ENCODE data around the gene HOXC10.

Gene HOXC10

DNA sequence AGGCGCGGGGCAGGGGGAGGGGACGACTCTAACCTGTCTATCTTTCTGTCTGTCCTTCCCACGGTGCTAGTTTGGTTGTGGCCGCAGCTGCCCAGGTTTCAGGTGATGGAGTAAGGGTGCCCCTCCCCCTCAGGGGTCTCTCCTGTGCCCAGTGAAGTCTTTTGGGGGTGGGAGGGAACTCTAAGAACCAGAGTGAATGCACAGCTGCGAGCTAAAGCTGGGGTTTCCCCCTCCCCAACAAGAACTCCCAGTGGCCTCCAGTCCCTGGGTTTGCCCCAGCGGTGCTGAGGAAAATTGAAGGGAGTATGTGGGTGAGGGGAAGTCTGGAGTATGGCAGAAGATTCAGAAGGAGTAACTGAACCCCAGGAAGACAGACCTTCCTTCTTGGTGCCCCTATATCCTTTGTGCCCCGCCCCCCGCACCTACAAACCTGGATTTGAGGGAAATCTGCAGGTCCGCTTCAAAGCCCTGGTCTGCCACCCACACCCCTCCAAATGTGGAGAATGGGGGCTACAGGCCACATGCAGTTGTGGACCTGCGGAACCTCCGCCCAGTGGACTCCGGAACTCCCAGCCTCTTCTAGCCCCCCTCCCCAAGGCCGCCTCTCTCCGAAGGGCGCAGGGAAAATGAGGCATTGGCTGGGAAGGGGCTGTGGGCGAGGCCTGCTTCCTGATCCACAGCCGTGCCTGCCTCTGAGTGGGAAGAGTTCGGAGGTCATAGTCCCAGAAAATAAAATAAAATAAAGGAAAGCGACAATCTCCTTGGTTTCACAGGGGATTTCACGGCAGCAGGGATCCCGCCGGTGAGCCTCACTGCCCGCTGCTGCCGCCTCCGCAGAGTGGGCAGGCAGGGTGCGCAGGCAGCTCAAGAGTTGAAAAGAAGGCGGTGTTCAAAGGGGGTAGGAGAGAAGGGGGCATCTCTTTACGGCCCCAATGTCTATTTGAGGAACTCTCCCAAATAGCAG, 11.6 kb downstream of the HOXC10 start:
- peak overlapping the region; percentile 27 for H3K4me3 ChIP-seq (IDR thresholded peaks at IDR 0.05; ENCODE audit: insufficient read depth, low read depth, low read length)
- no peaks in the 10 kb centered on the region for H3K79me2 ChIP-seq (ENCODE audit: insufficient read depth, low read depth)
- H3K9ac ChIP-seq, result peak overlapping the region; percentile 44
- no peaks in the 10 kb centered on the region for H3K36me3 ChIP-seq (ENCODE audit: insufficient read depth)
- H3K27ac ChIP-seq, result no peak overlapping the region
- peaks cover 31% of the 10 kb centered on the region for H3K4me1 ChIP-seq (ENCODE audit: low read depth, poor library complexity, severe bottlenecking)
- H3K27me3 ChIP-seq (ENCODE audit: insufficient read depth, low read depth), result peaks cover 100% of the 10 kb centered on the region
- H2AFZ ChIP-seq (ENCODE audit: low read depth), result peak overlapping the region; percentile 97
- no peak for TF ChIP-seq CTCF (conservative IDR thresholded peaks at IDR 0.05; ENCODE audit: low read depth, low read length)
- H4K20me1 ChIP-seq (ENCODE audit: insufficient read depth), result no peaks in the 10 kb centered on the region
- peak overlapping the region; percentile 98 for H3K4me2 ChIP-seq

DNA sequence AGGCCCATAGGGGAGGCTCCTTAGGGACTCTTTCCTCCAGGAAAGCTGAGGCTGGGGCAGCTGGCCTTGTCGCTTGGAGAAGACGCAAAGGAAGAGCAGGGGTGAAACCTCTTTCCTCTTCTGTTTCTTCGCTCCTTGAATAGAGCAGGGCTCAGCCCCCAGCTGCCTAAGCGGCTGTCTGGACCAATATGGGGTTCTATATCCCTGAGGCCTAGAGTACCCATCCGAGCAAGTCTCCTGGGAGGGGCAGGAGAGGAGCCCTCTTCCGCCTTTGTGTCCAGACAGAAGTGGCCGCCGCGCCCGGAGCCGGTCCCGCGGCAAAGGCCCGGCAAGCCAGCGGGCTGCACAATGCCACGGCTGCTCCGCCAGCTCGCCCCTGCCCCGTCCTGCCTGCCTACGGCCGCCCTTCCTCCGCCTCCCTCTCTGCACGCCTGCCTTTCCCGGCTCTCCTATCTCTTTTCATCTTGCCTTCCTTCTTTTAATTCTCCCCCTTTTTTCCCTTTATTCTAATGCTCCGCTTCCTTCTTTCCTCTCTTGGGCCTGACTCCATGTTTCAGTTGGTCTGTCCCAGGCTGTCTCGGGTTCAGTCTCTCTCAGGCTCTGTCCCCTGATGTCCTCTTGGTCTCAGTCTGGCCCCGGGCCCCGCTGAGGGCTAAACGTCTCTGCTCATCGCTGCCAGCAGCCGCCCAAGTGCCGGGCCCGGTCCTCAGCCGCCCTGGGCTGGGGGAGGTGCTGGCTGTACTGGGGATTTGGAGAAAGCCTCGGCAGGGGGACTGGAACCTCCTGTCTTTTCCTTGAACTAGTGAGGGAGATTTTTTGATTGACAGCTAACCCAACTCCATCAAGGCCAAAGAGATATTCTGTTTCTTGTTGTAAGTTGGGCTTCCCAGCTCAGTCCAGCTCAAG, 12.5 kb downstream of the HOXC10 start:
- H3K36me3 ChIP-seq (ENCODE audit: insufficient read depth), result no peaks in the 10 kb centered on the region
- peaks cover 23% of the 10 kb centered on the region for H3K4me1 ChIP-seq (ENCODE audit: low read depth, poor library complexity, severe bottlenecking)
- TF ChIP-seq CTCF (conservative IDR thresholded peaks at IDR 0.05; ENCODE audit: low read depth, low read length), result no peak
- no peak overlapping the region for H3K9ac ChIP-seq
- no peak overlapping the region for H2AFZ ChIP-seq (ENCODE audit: low read depth)
- H3K79me2 ChIP-seq (ENCODE audit: insufficient read depth, low read depth), result no peaks in the 10 kb centered on the region
- no peaks in the 10 kb centered on the region for H4K20me1 ChIP-seq (ENCODE audit: insufficient read depth)
- peaks cover 100% of the 10 kb centered on the region for H3K27me3 ChIP-seq (ENCODE audit: insufficient read depth, low read depth)
- no peak overlapping the region for H3K4me2 ChIP-seq
- H3K27ac ChIP-seq, result no peak overlapping the region
- H3K4me3 ChIP-seq (IDR thresholded peaks at IDR 0.05; ENCODE audit: insufficient read depth, low read depth, low read length), result no peak overlapping the region

DNA sequence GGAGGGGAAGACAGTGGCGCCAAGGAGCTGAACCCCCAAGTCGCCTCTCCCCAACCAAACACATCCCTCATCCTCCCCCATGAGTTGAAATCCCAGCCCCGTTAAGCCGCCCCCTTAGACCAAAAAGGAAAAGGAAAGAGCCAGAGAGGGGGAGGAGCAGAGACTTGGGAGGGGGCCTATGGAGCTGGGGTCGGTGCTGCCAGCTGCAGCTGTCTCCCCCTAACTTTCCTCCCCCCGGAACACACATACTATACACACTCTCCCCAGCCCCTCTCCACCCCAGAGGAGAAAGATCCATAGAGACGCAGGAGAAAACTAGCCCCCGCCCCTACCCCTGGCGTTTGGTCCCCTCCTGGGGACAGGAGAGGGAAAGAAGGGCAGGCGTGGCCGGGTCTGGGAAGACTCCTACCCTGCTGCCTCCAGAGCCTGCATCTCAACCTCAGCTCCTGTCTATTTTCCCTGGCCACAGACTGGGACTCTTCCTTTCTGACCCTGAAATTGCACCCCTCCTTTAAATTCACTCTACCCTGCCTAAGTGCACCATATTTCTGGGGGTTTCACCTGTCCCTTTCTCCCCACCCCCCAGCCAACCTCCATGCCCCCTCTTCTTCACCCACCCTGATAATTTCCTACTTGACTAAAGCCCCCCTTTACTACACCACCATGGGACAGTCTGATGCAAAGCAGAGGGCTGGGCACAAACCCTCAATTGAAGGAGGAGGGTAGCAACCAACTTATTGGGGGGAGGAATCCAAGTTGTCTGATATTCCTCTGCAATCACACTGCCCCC, 13.4 kb downstream of the HOXC10 start:
- Histone ChIP-seq H3K4me1 (ENCODE audit: low read depth, poor library complexity, severe bottlenecking) (peaks cover 18% of the 10 kb centered on the region), H3K4me3 (IDR thresholded peaks at IDR 0.05; ENCODE audit: insufficient read depth, low read depth, low read length) (no peak overlapping the region), H3K27ac (no peak overlapping the region), H3K36me3 (ENCODE audit: insufficient read depth) (no peaks in the 10 kb centered on the region), H3K9ac (no peak overlapping the region), H3K27me3 (ENCODE audit: insufficient read depth, low read depth) (peaks cover 100% of the 10 kb centered on the region), H4K20me1 (ENCODE audit: insufficient read depth) (no peaks in the 10 kb centered on the region), H3K79me2 (ENCODE audit: insufficient read depth, low read depth) (no peaks in the 10 kb centered on the region), H3K4me2 (no peak overlapping the region), H2AFZ (ENCODE audit: low read depth) (no peak overlapping the region)
- TF ChIP-seq CTCF (conservative IDR thresholded peaks at IDR 0.05; ENCODE audit: low read depth, low read length), result no peak

DNA sequence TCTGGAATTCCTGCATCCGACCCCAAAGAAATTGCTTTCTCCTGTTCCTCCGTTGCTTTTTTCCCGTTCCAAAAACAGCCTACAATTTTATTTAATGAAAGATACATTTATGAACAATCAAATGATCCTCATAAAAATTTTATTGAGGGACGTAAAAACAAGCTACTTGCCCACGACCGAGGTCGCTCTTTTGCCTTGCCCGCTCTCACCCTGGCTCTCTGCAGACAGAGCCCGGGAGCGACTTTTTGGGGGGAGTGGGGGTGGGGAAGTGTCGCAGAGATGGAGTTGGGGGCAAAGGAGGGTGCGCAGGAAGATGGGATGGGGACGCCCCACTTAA, 13.9 kb downstream of the HOXC10 start:
- Histone ChIP-seq H3K9ac (no peak overlapping the region), H3K36me3 (ENCODE audit: insufficient read depth) (no peaks in the 10 kb centered on the region), H3K4me3 (IDR thresholded peaks at IDR 0.05; ENCODE audit: insufficient read depth, low read depth, low read length) (no peak overlapping the region), H3K27me3 (ENCODE audit: insufficient read depth, low read depth) (peaks cover 99% of the 10 kb centered on the region), H2AFZ (ENCODE audit: low read depth) (no peak overlapping the region), H3K4me1 (ENCODE audit: low read depth, poor library complexity, severe bottlenecking) (peaks cover 18% of the 10 kb centered on the region), H3K27ac (no peak overlapping the region), H3K4me2 (no peak overlapping the region), H4K20me1 (ENCODE audit: insufficient read depth) (no peaks in the 10 kb centered on the region), H3K79me2 (ENCODE audit: insufficient read depth, low read depth) (no peaks in the 10 kb centered on the region)
- TF ChIP-seq CTCF (conservative IDR thresholded peaks at IDR 0.05; ENCODE audit: low read depth, low read length), result no peak

All from KMS-11 (cell line).